GM18499 (cell line): ENCODE results near the gene ALS2CL.

Experiments used
- ATAC-seq: cut with Tn5 transposase; IDR thresholded peaks from one replicate; pipeline ENCODE4 v1.9.1; 2021; ENCODE audit warnings: moderate number of reproducible peaks; ENCODE audit not compliant: insufficient read depth, unreplicated experiment

ALS2CL gene

DNA sequence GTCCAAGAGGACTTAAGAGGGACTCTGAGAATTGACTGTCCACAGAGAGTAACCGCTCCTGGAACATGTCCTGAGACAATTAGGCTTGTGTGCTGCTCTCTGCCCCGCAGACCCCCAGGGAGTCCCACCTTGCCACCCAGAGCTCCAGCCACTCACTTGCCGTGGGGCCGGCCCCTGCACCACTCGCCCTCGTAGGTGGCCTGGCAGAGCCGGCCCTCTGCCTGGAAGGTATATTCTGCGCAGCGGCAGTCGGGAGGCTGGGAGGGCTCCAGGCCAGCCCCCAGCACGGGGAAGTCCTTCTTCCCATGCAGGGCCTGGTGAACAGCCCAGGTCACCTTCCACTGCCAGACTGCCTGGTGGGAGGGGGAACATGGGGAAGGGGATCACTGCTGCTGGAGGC is 10.5 kb downstream of the ALS2CL start:
- no peak for ATAC-seq

DNA sequence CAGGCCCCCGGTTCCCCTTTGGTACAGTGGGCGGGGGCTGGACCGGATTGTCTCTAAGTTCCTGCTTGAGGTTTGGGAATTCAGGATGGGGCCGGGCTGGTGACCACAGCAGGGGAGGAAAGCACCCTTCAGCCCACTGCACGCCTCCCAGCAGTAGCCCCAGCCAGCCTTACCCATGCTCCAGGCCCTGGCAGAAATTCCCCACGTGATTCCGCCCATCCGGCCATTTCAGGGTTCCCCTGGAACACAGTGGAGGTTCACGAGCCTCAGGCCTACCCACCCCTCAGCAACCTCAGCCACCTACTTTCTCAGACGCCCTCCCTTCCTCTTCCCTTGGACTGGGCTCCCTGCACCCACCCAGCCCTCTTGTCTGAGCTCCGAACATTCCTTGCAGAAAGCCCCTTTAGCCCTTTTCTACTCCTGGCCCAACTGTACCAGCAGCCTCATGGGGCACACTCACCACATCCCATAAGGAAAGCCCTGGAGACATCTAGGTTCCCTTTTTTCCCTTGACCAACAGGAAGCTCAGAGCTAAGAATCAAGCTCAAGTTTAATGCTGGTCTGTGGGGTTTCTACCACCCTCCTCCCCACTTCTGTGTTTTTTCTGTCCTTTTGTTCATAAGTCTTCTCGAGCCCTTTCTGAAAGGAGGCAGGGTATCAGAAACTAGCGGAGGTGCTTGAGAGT is 11.5 kb downstream of the ALS2CL start:
- no peak for ATAC-seq

DNA sequence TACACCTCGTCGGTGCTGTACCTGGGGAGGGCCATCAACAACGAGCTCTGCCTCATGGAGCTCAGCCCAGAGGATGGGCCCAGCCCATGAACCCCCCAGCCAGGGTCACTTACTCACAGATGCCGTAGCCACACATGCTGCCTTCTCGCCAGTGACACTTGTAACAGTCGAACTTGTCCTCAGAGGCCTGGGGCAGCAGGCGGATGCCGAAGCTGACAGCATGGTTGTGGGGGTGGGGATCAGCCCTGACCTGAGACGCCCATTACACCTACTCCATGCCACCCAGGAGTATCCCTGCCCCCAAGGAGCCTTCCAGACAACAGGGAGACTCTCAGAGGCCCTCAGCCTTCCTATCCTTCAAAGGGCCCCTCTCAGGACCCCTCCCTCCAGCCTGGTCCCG is 12.1 kb downstream of the ALS2CL start:
- no peak for ATAC-seq

DNA sequence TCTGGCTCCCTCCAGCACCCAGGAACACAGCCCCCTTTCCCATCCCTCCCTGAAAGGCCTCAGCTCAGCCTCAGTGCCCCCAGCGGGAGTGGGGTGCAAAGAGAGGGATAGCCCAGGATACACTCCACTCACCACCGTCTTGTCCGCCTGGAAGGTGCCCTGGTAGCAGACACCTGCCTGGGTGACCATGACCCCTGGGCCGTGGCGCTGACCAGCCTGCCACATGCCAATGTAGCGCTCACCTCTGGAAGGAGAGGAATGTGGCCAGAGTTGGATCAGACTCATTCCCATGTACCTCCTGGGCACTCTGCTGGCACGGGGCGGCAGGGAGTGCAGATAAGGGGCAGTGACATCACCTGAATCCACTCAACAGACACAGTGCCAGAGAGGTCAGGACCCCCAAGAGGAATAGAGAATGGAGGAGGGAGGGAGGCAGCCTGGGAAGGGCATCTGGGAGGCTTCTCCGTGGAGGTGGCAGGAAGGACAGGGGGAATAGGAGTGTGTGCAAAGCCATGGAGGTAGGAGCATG is 13.1 kb downstream of the ALS2CL start:
- ATAC-seq, result no peak

DNA sequence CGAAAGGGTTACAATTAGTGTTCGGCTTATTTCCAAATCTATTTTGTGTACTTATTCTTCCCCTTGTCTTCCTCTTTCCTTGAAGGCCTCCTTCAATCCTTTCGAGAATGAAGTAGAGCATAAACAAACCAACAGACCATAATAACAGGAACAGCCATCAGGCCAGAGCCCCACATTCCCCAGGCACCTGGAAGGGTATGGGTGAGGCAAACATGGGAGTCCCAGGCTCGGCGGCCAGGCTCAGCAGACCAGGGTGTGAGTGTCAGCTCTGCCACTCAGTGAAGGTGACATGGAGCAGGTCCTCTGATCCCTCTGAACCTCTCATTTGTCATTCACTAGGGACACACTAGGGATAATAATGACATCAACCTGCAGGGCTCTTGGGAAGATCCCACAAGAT is 13.8 kb downstream of the ALS2CL start:
- ATAC-seq, result no peak

DNA sequence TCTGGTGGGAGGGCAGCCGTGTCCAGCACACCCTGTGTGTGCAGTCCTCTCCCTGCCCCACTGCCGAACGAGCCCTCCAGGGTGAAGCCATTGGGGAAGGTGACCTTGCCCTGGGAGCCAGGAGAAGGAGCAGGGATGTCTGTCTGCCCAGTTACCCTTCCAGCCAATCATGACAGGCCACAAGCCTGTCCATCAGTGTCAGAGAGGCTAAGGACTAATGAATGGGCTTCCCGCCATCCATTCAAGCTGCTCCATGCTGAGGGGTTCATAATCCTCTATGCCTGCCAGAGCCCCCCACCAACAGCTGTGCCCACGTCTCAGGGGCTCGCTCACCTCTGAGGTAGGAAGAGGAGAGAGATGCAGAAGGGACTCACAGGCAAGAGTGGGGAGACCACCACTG is 15.2 kb downstream of the ALS2CL start:
- no peak for ATAC-seq

DNA sequence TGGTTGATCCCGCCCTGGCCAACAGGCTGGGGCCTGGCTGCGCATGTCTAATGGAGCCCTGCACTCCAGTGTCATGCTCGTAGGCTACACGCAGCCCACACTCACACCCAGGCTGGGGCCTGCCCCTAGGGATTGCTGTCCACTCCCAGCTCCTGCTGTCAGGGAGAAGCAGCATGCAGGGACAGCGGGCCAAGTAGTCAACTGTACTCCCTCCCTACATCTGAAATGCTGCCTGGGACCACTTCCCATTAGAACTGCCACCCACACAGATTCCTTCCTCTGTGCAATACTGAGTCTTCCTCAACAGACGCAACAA is 16.1 kb downstream of the ALS2CL start:
- no peak for ATAC-seq

DNA sequence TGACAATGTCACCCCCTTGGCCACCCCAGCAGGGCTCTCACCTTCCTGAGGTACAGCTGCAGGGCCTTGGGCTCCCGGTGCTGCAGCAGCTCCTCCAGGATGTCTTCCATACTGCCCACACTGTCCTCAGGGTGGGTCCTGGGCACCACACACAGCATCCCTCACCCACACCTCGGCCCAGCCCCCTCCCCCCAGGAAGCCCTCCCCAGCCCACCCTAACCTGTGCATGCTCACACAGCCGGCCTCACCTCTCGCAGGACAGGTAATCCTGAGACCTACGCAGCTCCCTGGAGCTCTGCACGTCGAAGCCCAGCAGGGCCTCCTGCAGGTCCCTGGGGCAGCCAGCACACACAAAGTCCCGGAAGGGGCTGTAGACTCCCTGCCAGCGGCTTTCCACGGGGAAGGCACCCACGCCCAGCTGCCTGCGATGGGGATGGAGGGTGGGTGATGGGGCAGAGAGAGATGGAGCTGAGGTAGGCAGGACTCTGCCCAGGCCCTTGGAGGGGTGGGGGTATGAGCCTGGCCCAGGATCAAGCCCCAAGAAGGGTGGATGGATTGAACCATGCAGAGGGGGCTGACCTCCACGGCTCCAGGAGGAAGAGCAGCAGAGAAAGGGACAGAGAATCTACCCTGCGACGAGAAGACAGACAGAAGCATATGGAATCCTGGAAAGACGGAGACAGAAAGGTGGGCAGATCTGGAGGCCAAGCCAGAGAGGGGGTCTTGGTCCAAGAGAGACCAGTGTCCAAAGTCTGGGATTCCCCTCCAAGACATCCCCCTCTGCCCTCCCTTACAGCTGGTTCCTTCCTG is 16.7 kb downstream of the ALS2CL start:
- no peak for ATAC-seq

DNA sequence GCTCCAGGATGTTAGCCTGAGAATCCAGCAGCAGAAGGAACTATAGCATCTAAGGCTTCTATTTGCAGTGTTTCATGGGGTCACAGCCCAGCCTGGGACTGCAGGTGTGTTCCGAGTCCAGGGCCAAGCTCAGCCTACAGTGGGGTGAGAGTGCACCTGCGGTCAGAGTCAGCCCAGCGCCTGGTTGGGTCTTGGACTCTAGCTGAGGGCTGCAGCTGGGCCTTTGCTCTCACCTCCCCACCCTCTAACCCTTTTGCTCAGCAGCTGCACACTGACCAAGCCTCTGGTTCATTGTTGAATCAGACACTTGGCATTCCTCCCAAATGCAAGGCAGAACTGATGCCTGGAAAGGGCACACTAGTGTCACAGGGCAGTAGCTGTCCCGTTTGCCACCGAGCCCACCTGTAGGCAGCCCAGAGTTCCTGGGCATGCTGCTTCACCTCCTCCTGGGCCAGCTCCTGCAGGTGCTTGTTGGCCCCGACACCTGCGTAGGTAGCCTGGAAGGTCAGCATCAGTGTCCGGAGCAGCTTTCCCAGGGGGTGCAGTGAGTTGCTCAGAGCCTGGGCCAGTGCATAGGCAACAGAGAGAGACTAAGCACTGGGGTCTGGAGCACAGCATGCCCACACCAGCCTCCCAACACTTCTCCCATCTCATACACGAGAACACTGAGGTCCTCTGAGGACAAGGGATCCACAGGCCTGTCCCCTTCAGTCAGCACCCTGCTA is 17.5 kb downstream of the ALS2CL start:
- no peak for ATAC-seq

DNA sequence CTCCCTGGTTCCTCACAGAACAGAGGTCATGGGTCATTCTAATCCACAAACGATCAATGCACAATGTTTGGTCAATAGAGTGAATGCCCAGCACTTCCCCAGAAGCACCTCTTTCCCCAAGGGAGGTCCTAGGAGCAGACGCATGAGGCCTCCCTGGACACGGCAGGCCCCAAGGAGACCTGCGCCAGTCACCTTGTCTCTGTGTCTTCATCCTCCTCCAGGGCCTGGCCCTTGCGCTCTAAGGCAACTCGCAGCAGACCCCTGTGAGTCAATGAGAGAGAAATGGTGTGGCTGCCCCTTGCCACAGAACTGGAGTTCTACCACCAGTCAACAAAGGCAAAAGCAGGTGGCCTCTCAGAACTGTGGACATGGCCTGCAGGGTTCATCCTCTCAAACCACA is 18.1 kb downstream of the ALS2CL start:
- ATAC-seq, result no peak

DNA sequence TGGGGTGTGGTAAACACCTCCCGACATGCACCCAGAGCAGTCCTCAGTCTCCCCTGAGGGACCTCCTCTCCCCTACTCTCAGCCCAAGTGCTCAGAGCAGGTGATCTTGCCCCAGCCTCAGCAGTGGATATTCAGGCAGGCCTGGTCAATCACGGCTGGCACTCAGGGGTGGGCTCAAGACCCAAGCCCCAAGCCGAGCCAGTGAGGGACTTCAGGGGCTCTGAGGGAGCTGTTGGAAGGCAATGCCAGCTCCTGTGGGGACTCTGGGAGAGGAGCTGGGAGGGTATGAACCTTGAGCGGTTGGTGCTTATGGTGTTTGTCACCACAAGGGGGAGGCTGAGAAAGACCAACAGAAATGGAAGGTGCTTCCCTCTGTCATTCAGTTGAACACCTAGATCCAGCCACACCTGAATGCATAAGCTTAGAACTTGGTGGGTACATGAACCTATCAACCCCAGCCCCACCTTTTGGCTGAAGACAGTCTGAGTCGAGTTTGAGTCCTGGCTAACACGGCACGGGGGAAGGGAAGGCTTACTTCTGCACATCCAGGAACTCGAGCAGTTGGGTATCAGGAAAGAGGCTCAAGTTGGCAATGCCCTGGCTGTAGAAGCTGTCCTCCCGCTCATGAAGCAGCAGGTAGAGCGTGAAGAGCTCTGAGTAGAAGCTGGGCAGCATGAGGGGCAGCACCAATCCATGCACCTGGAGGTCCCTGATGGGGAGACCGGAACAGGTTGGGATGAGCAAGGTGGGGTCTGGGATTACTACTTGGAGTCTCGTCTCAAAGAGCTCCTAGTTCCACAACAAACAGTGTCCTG is 19.2 kb downstream of the ALS2CL start:
- no peak for ATAC-seq

DNA sequence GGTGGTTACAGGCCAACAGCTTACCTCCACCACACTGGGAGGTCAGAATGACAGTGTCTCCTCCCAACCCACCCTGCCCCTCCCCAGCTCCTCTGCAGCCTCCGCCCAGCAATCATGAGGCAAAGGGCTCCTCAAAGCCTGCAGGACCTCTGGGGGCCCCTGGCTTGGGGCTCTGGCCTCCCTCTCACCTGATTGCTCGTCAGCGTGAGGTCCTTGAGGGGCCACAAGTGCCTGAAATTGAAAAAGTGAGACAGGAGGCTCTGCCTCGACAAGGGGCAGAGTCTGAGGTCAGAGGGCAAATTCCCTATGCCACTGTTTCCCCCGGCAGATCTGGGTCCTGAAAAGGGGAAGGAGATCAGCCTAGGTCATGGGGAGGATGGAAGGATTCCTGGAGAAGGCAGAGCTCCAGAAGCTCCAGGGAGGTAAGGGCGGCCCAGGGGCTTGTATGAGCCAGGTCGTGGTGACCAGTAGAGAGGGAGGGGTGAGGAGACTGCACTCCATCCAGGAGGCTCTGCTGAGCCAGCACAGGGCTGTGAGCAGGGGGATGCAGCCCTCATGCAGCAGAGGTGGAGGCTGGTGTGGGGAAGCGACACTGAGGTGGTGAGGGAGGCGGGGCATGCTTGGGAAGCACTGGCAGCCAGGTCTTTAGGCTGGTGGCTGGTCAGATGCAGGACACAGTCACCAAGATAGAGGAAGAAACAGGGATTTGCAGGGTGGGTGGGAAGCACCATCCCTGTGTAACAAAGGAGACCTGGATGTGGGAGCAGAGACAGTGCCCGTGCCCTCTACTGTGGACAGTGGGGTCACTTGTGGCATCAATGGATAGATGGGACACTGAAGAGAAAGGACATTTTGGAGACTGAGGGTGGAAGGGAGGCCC is 20.1 kb downstream of the ALS2CL start:
- ATAC-seq, result no peak

DNA sequence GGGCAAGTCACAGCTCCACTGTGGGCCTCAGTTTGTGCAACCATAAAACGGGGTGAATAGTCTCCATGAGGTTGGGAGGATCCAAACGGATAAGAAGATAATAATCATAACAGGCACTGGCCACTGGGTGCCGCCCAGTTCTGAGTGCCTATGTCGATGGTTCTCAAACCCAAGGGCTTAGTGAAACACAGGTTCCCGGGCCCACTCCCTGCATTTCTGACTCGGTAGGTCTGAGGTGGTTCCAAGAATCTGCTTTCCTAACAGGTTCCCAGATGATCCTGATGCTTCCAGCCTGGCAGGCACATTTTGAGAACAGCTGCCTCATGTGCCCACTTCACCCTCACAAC is 21.2 kb downstream of the ALS2CL start:
- ATAC-seq, result no peak

DNA sequence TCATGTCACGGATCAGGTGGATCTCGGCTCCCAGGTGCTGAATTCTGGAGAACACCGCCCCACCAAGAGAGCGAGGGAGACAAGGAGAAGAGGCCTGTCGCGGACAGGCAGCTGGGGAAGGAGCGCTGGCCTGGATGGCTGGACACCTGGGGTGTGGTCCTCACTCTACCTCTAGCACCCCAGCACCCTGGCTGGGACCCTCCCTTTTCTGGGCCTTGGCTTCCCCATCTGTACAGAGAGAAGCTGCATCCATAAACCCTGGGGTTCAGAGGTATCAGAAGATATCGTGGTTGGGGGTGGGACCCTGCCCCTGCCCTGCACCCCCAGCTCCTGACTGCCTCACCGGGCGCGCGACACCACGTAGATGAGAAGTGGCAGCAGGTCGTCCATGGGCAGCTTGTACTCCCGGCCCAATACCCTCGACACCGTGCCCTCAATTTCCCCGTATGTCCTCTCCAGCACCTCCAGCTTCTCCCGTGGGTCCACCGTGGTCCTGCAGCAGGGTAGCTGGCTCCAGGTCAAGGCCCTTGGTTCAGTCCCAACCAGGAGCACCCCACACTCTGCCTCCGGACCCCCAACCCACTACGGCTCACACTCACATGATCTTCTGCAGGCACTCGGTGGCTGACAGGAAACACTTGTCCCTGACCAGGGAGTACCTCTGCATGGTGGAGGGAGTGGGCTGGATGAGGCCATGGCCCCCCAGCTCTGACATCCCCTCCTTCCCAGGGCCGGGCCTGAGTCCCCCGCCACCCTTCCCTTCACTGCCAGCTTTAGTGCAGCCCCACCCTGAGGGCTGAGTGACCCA is 21.7 kb downstream of the ALS2CL start:
- no peak for ATAC-seq

DNA sequence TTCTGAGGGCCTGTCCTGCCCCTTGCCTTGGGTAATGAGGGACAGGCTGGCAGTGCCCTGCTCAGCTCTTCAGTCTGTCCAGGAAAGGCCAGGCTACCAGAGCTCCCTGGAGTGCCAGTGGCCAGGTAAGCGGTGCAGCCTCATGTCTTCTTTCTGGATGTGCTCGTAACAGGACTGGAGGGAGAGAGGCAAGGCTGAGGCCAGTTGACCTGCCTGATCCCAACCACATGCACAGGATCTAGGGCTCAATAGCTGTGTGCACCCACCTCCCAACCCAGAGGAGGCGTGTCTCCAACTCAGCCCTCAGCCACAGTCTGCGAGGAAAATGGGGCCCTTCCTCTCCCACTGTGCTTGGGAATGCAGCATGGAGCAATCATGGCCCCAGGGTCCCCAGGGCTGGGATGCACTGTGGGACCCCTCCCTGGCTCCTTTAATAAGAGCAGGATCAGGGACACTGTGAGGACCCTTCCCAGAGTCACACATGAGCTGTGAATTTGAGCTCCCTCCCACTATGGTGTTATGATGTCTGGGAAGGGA is 22.5 kb downstream of the ALS2CL start:
- ATAC-seq, result no peak

DNA sequence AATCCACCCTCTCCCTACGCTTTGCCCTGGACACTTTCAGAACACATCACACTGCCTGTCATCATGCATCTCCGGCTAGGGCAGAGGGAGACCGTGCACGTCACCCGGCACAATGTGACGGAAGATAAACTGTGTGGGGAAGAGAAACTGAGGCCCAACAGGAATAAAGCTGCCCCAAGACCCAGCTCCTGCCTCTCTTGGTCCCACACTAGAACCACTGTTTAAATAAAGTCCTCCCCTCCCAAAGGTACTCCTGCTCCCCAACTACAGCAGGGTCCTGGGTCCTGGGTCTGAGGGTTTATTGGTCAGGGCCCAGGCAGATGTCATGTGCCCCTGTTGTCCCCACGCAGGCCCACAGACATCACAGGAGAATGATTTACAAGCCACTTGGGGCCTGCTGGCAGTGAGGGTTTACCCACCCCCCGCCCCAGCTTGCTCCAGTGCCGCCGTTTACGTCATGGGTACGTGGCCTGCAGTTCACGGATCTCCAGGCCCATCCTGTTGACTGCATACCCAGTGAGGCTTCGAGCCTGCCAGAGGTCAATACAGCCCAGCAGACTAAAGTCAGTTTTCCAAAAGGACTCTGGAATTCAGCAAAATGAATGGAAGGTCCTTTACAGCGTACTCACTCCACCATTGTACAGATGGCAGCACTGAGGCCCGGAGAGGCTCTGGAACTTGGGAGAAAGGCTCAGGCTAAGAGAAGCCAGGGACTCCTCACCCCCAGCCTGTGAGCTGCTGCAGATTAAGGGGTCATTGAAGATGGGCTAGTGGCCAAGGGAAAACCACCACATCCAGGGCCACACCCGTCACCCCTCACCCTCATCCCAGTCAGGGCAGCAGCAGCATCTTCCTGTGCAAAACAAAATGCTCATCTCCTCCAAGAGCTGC is 23.2 kb downstream of the ALS2CL start:
- no peak for ATAC-seq

DNA sequence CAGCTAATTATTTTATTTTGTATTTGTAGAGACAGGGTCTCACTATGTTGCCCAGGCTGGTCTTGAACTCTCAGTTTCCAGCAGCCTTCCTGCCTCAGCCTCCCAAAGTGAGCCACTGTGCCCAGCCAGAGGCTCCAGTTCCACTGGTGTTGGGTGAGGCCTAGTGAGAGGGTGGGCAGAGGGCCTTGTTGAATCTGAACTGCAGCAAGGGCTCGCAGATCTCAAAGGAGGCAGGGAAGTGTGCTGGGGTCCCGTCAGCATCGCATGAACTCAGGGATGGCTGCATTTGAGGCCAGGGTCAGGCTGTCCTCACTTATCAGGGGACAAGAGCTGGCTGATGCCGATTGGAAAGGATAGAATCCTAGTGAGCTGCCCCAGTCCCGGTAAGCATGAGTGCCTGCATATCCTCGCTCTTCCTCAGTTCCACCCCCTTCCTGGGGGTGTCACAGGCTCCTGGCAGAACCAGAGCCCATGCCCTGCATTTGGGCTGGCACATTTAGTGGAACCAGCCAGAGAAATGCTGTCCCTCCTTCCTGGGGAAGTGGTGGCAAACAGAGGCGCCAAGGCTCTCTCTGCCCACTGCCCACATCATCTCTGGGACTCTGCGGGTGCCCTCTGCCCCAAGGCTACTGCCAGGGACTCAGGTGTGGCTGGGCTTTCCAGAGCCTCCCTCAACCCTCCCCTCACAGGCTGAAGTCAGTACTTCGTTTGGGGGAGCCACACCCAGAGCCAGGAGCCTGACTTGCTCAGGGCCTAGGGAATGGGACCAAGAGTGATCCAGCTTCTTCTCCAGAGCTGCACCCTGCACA is 24.1 kb downstream of the ALS2CL start:
- ATAC-seq, result no peak
